Superior temporal gyrus (tissue), 1 donor: Measurements from ENCODE around the gene ZNF679.
"Not testable (repeated sequence)": the region's sequence is repeated elsewhere in the genome, so short reads cannot be mapped to it uniquely, and the experiment has no call there.

Experiments
- DNase-seq: peaks from one replicate; pipeline ENCODE4 v3.0.0-alpha.2; 2016; ENCODE audit errors: extremely low spot score

Gene ZNF679

DNA sequence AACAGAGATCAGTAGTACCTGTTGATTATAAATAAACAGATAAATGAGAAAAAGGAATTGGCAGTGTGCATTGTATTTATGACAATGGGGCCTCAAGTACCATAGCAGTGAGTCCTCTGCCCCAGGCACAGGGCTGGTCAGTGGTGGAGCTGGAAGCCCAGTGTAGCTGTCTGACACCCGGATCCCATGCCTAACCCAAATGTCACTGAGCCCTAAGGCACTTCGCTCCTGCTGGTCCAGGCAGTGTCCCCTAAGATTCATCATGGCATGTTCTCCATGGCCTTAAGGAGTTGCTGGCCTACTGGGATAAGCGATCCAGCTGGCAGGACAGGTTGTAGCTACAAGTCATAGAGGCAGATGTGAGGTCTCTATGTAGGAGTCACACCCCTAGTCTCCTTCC is 82.2 kb downstream of the ZNF679 start:
- DNase-seq: no peak

DNA sequence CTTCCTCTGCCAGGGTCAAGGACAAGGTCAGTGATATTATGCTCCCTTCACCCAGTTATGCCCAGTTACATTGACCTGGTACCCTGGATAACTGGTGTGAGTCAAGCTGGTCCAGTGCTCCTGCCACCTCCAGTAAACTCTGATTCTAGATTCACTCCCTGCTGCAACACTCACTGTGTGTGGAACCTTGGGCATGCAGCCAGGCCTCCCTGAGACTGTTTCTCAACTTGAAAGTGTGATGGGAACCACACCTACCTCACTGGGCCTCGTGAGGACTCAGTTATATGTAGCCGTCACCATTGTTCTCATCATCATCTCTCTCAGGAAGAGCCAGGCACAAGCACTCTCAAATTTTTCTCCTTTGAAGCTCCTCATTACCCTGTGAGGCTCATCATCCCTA is 84.6 kb downstream of the ZNF679 start:
- no peak for DNase-seq

DNA sequence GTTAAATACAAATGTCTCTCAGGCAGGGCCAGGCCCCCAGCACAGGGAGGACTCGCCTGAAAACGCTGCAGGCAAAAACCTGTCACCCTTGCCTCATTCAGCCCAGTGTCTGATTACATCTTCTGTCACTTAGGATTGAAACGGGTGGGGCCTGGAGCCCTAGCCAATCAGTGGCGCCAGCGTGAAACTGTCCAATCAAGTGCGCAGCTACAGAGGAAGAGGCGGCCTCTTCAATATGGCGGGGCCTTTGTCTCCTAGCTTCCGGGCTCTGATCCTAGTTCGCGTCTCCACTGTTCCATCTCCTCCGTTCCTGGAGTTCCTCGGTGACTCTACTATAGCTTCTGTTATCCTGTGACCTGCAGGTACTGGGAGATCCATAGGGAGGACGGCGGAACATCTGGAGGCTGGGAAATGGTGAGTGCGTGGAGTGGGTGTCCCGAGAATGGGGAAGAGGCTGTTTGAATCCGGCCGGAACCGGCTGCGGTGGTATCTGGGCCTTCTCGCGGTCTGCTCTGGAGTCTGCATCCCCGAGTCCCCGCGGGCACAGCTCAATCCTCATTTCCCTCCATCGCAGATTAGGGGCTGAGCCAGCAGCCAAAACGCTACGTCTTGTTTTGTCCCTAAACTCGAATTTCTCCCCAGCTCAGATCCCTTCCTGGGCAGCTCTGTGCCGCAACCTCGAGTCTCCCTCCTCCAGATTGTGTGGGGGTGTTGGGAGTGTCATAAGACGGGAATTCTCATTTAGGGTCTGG is 85.6 kb downstream of the ZNF679 start, which contains the start of gene ZNF736:
TSS of gene ZNF736 (plus strand) at position 222 of the 752 bp plus-strand sequence. CDS start at position 412, 190 bp downstream.
- DNase-seq: peak; percentile 99

DNA sequence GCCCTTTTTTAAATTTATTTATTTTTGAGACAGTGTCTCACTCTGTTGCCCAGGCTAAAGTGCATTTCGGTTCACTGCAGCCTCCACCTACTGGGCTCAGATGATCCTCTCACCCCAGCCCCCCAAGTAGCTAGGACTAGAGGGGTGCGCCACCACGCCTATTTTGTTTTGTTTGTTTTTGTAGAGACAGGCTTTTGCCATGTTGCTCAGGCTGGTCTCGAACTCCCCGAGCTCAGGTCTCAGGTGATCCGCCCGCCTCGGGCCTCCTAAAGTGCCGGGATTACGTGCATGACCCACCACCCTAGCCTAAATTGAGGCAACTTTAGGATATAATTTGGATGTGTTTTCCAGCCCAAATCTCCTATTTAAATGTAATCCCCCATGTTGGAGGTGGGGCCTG is 86.3 kb downstream of the ZNF679 start:
- no peak for DNase-seq

DNA sequence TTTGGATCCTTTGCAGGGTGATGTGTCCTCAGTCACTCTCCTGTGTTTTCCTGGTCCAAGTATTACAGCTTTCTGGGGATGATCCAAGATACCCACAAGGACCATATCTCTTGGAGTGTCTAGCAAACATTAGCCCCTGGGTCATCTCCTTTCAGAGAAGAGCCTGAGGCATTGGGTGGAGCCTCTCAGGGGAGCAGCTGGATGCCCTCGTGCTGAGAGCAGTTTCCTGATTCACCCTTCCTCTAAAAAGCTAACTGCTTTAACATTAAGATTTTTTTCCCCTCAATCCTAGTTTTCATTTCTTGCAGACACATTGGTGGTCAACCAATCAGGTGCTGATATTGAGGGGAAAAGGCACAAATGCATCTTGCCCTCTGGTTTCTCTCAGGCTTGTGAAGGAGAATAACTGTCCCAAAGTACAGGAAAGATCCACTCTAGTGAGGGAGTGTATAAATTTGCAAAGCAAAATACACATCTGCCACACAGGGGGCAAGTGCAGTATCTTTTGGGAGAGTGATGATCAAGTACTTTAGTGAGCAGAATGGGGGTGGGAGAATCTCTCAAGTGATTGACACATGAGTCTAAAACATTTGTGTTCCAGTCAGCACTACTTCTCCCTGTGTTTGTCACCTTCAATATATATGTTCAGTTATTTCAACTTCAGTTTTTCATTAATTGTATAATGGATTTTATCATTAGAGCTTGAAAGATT is 87.9 kb downstream of the ZNF679 start:
- DNase-seq: not testable (repeated sequence)
